HTERT RPE-1 (cell line): ENCODE measurements around the gene MFRP.

Experiments used
- in situ Hi-C: fragments of 300-500 bp; cut with MboI; formaldehyde crosslinking; loops from 4 replicates; pipeline ENCODE4 v1.14.3; 2020; ENCODE audit warnings: low sequenced_read_pairs

Gene MFRP

DNA sequence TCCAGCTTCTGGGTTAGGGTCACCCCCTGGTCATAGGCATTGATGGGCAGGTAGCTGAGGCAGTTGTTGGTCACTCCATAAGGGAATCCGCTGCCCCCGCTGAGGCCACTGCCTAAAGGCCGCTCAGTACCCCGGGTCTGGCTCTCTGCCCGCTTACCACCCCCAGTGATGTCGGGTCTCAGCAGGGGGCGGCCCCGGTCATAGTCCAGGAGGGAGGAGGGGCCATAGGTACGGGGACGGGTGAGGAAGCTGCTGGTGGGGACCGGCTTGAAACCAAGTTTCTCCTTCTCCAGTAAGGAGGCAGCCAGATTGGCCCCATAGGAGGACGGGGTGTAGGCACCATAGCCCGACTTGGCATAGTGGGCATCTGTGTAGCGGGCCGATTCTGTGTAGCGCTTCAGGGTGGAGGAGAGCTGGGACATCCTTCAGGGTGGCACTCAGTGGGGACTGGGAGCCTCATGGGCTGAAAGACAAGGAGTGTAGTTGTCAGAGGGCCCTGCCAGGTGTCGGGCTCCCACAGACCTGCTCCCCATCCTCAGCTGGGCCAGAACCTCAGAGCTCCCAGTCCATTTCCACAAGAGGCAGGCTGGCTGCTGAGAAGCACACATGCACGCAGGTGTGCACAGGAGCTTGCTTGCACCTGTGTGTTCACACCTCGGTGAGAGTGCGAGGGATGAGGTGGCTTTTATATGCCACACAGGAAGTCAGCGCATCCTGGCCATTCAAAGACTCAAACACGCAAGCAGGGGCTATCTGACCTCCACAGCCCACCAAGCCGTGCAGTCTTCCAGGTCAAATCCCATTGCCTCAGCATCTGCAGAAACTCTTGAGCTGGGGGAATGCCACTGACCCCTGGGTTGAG lies 26.8 kb upstream of the MFRP start:
- in situ Hi-C loops, result no loop called here

DNA sequence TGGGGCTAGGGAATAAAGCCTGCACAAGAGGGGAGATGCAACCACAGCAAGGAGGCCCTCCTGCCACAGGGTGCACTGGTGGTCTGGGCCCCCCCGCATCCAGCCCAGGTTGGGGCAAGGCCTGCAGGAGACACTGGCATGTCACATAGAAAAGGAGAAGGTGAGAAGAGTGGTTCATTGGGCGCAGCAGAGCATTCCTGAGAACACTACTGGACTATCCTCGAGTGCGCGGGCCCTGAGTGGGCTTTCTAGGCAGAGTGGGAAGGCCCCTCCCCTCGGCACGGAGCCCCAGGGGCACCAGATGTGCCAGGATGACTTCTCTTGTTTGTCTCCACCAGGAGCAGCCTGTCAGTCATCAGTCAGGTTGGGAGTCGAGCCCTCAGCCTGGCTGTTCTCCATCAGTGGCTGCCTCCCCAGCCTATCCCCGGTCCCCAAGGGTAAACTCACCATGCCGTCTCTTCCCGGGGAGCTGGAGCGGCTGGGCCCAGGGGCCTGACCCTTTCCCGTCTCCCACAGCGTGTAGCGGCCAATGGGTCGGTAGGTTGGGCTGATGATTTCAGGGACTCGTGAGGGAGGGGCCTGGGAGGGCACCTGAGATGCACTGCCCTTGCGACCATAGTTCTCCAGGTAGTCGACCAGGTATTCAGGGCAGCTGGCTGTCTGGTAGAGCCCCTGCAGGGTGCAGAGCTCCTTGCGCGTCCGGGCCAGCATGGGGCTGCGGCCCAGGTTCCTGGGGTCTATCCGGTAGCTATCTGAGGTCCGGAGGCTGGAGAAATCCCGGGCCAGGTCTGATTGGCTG lies 26.0 kb upstream of the MFRP start:
- in situ Hi-C loops, result no loop called here

DNA sequence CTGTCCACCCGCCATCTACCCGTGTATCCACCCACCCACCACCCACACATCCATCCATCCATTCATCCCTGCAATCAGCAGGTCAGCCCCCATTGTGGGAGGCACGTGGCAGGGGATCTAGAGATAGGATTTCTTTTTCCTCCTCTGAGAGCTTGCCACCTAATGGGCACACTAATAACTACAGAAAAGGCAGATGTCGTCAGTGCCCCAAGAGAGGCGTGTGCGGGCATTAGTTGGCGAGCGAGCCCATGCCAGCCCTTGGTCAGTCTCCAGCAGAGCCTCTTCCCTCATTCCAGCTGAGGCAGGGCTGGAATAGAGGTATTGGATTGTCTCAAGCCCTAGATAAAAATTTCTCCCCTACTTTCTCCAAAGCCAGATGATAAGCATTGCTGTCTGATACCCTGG lies 25.3 kb upstream of the MFRP start:
- in situ Hi-C loops, result no loop called here

DNA sequence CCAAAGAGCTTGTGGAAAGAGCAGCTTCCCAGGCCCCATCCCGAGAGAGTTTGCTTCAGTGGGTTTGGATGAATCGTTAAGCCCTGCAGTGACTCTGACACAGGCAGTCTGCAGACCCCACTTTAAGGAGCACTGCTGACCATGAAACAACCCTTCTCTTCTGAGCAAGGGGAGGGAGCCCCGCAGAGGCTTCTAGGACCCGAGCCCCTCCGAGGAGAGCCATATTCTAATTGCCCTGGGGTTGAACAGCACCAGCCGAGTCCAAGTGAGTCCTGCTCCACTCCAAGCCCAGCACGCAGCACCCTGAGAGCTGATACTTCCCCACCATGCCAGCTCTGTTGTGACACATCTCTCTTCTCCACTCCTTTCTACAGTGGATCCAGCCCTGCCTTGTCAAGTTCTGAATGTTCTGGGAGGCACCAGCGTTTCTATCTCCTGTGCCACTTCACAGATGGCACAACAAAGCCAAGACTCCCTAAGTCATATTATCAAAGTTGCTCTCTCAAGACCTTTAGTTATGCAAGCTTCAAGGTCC lies 24.6 kb upstream of the MFRP start:
- in situ Hi-C loops, result no loop called here

DNA sequence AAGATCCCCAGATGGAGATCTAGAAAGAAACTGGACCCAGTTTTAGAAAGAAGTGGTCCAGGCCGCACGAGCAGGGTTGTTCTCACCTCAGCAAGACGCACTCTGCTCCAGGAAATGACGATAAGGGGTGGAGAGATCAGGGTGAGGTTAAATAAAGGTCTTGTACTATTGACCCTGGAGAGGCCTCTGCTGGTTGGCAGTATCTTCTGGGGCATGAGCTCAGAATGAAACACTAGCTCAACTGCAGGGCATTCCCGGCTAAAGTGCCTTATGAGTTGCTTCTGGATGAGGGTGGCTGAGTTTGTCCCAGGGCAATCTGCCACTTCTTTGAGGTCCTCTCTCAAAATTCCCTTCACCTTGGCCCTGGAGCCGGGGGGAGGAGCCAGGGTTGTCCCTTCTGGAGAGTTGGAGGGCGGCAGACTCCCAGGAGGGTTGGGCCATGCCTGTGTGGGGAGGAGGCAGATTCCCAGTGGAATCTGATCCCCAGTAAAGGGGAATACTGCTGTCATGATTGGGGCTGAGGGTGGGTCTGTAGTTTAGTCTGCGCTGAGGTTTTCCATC lies 24.1 kb upstream of the MFRP start:
- in situ Hi-C loops, result no loop called here

DNA sequence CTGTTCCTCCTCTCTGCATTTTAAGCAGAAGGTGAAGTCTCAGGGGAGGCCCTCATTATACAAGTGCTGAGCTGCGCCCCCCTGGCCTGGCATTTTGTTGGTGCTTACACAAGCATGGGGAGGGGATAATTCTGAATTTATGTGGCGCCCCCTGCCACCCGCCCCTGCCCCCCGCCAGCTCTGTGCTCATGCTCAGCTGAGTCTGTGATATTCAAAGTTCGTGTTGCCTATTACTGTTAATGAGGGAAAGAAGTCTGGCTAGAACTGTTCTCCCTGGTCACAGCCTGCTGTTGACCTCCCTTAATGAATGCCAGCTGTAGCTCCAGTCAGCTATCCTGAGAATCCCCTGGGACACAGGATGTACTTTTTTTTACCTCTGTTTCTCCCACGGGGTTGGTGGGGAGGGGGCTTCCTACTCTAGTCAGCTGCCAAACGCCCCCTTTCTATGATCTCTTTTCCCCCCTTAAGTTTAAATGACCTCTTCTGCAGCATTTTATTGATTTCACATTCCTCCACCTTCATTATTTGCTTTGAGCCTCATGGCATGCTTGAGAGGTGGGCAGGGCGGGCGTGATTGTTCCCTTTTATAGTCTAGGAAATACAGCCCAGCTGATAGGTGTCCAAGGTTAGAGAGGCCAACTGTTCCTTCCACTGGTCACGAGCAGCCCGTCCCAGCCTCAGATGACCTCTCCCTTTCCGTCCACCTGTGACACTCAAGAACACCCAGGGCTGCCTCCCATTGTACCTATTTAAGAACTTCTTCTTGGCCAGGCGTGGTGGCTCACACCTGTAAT lies 22.8 kb upstream of the MFRP start:
- in situ Hi-C loops, result no loop called here

DNA sequence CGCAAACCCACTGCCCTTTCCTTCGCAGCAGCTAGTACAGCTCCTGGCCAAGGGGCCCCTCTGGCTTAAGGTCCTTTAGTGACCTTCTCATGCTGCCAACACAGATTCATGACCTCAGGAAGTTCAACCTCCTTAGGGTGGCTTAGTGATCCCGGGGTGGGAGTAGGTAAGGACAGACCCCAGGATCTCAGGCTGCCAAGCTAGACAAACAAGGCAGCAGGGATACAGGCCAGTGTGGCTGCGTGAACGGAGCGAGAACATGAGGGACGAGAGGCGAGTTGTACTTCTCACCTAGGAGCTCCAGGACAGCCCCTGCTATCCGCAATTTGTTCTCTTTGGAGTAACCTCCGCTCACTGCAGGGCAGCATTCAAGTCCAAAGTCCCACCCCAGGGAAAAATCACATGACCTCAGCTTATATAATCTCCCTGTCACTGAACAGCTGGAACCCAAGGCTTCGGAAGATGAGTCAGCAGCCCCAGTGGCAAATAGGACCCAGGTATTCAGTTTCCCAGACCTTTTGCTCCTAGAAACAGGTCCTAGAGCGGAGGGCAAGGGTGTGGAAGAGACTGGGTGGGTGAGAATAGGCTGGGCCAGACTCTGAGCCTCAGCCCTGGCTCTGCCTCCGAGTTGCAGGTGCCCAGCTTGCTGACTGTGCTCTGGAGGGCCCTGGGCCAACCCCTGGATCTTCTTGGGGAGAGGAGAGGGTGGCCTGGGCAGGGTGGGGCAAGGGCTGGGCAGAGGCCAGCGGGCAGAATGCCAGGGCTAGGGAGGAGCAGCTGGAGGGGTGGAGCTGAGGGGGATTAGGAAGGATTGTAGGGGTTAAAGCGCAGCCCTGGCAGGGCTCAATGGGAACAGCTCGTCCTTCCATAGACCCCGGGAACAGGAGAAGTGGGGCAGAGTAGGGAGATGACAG lies 21.9 kb upstream of the MFRP start:
- in situ Hi-C loops, result no loop called here

DNA sequence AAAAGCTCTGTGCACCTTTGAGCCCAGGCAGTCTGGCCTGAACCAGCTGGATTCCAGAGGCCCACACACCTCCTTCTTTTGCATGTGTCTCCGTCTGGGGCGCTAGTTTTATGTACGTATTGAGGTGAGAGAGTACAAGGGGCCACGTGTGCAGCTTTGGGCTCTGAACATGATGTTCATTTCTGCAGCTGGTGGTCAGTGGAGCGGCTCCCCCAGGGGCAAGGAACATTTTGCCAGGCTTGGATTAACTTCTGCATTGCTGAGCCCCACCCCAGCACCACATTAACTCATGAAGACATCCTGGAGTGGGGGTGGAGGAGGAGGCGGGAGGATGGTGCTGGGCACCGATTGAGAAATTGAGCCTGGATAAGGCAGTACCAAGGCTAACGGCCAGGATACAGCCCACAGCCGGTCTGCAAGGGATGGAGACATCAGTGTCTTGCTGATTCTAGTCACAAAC lies 21.2 kb upstream of the MFRP start:
- in situ Hi-C loops, result no loop called here

DNA sequence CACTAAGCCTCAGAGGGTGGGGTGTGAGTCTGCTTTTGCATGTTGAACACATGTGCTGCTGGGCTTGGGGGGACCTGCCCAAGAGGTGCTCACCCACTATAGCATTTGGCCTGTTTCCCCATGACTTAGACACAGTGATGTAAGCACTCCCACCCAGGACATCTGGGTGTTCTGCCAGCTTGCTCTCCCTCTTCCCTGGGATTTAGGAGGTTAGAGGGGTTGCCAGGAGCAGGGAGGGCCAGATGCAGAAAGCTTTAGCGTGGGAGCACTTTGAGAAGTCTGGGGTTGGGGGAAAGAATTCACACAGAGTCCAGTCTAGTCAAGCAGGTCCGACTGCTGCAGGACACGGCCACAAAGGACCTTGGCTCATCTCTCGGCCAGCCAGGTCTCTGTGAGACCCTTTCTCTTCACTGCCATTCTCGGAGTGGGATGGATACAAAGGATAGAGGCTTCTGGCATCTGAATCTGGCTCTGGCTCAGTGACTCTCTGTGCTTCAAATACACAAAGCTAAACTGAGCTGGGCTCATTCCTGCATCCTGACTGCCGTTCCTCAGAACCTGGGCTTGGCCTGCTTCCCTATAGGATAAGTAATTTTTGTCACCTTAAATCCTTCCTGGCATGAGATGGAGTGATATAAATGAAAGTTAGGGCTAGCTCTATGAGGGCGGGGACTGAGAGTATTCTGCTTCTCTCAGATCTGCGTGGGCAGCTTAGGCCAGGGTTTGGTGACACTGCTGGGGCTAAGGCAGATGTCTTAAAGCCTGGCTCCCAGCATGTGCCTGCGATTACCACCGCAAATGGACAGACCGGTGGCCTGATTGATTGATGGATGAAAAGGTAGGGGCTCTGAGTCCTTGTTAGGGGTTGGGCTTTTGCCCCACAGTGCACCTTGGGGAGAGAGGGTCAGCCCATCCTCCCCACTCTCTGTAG lies 20.4 kb upstream of the MFRP start:
- in situ Hi-C loops, result no loop called here

DNA sequence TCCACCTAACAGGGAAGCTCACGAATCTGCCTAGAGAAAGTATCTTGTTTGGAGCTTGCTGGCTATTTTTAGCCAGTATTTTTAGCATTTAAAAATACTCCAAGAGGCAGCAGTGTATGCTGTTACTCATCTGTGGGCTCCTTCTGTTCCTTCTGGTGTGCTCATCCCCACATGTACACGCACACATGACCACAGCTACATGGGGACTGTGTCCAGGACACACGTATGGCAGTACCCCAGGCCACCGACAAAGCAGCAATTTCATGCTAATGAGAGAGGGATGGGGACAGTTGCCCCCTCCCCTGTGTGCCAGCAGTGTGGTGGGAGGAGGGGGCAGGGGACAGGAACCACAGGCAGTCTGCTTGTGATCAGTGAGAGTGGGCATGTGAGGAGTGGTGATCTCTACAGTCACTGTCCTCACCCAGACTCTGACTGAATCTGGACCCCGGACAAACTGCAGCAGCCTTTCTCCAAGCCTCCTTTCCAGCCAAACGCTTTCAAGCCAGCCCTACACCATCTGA lies 18.6 kb upstream of the MFRP start:
- in situ Hi-C loops, result no loop called here

DNA sequence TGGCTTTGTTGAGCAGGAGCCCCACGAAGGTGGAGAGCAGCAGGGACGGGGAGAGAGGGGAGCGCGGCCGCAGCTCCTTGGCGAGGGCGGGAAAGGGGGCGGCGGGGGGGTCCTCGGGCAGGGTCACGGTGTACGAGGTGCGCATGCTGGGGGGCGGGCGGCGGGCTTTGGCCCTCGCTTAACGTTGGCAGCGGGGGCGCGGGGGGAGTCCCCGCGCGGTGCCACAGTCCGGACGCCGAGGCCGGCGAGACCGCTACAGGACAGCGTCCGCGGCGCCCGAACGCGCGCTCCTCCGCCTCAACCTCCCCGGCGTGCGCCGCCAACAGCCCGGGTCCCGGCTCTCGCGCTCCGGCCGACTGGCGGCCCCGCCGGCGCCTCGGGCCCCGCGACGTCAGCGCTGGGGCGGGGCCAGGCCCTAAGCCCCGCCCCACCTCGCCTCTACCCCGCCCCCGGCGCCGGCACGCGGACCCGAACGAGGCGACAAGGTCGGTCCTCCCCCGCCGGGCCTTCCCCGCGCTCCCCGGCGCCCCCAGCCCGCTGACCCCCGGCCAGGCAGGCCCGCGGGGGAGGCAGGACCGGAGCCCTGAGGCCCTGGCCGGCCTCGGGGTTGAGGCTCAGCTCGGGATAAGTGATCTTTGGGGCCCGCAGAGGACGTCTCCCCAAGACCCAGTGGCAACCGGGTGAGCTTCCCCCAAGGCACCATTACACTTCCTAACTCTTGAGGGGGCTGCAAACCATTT lies 17.5 kb upstream of the MFRP start:
- in situ Hi-C loops, result no loop called here

DNA sequence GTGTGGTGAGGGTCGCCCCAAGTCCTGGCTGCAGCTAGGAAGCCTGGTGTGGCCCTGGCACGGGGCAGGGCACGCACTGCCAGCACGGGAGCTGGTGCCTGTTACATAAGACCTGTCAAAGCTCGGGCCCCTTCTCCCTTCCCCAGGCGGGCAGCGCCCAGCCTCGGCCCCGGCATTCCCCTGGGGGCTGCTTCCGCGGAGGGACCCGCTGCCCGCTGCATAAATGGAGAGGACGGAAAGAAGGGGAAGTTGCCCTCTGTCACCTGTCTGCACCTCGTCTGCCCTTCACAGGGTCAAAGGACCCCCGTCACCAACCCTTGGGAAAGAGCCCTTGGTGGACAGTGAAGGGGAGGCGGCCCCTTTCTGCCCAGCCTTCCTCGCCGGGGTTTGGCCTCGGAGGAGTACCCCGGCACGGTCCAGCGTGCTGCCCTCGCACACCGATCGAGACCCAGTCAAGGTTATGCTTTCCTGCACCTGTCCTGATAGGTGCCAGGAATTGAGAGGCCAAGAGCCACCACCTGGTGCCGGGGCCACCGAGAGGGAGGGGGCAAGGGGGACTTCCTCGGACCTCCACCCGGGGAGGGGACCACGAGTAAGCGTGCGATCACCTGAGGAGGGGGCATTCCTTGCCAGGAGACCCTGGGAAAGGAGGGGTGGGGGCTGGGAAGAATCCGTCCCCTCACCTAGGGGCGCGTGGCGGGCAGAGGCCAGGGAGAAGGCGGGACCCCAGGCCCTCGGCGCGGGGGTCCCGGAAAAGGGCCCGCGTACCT lies 16.8 kb upstream of the MFRP start:
- in situ Hi-C loops, result no loop called here

DNA sequence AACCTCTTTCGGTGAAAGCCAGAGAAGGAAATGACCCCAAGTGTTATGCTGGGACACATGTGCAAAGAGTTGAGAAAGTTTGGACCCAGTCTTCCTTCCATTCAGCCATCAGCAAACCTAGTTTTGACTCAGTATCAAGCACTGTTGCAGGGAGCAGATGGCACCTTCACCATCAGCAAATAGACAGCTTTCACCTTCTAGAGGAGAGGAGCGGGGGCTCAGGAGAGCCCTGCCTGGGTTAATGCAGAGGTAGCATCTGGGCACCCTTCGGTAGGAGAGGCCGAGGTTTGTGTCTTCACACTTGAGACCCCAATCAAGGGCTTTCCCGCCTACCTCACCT lies 16.2 kb upstream of the MFRP start:
- in situ Hi-C loops, result no loop called here

DNA sequence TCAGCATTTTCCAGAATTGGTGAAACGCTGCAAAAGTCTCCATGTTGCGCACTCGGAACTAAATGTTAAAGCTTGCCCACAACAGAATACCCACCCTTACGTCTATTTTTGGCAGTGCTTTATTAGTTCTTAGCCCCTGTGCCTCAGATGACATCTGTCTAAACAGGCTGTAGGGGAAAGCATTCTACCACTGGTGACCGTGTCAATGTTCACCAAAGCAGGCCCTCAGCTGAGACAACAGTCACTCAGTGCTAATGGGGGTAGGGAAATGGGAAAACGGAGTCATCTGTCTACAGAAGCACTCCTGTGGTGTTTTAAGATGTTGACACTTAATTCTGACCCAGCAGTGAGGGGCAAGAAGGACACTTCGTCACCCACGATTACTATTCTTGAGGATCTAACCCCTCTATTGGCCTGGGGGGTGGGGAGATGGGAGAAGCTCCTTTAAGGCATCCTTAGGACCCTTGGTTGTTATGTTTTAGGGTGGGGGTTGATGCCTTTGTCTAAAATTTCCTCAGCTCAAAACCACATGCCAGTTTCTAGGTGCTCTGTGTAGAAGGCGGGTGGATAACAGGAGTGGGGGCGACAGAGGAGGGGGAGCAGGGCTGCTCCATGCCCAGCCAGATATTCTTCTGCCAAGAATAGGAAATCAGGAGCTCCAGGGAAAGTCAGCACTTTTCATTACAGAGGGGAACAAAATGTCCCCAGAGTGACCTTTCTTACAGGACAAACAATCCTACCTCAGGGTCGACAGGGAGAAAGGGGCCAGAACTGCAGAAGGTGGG lies 15.6 kb upstream of the MFRP start:
- in situ Hi-C loops, result no loop called here

DNA sequence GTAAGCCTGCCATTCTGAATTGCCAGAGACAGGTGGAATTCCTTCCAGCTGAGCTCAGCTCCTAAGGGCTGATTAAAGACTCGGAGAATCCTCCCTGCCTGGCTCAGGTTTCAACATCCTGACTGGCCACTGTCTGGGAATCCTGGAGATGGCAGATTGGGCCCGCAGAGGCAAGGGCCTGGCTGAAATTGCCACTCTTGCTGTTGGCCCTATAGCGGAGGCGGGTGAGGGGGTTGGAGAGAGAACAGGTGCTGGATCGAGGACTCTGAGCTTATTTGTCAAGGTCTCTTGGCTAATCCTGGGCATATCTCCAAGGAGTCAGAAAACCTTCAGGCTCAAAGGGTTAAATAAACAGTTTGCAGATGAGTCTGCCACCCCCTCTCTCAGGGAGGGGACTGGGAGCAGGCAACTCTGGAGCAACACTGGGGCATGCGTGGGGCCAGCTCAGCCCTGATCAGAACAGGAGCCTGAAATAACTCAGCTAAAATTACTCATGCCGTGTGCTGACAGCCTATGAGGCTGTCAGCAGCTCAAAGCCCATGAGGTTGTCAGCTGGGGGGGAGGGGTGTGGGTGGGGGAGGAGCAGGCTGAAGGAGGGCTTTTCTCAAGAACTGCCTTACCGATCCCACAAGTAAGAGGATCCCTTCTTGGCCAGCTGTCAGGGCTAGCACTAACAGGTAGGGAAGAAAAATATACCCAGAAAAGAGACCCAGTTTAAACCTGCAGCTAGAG lies 14.7 kb upstream of the MFRP start:
- in situ Hi-C loops, result no loop called here
